Mesothelial cell of epicardium (in vitro differentiated cells): ENCODE results near the gene EPB42. TPM values are rescaled to one million over a fixed set of nuclear protein-coding genes. Genes with fewer than 3 reads are reported as not detected.
"Not testable (repeated sequence)": the region's sequence is repeated elsewhere in the genome, so short reads cannot be mapped to it uniquely, and the experiment has no call there.

ENCODE experiments used
- DNase-seq, 2 experiments: peaks; one replicate each; pipeline ENCODE4 v3.0.0; 2021; ENCODE audit warnings: low spot score in 2 of 2; ENCODE audit not compliant: unreplicated experiment in 2 of 2
- H3K27ac Mint-ChIP-seq: 2 replicates; pipeline ENCODE4 v1.8.0; 2021; ENCODE audit warnings: mixed read lengths
- H3K27me3 Mint-ChIP-seq: 2 replicates; pipeline ENCODE4 v1.8.0; 2021; ENCODE audit warnings: low read depth, mixed read lengths
- H3K36me3 Mint-ChIP-seq: 2 replicates; pipeline ENCODE4 v1.8.0; 2021; ENCODE audit warnings: mixed read lengths
- H3K4me1 Mint-ChIP-seq: 2 replicates; pipeline ENCODE4 v1.8.0; 2021; ENCODE audit warnings: mixed read lengths
- H3K4me3 Mint-ChIP-seq: 2 replicates; pipeline ENCODE4 v1.8.0; 2021; ENCODE audit warnings: mild to moderate bottlenecking, moderate library complexity, mixed read lengths
- H3K9me3 Mint-ChIP-seq: 2 replicates; pipeline ENCODE4 v1.8.0; 2021; ENCODE audit warnings: mixed read lengths
- total RNA-seq: library from RNA; stranded (reverse); gene quantifications from 3 replicates; pipeline ENCODE4 v1.2.1, GENCODE V29; 2021
- TF ChIP-seq, protein P1 (sequence below): fragments of 200-600 bp; sonication (generic); IDR thresholded peaks from one replicate; pipeline ENCODE4 v1.5.0; 2021; ENCODE audit warnings: antibody characterized with exemption; ENCODE audit not compliant: unreplicated experiment

Gene EPB42
- total RNA-seq, 1 donor from 2014 or later = 0.13 TPM

- Mint-ChIP-seq H3K4me1 (peaks cover 8% of the 10 kb centered on the region), H3K27me3 (no peaks in the 10 kb centered on the region), H3K36me3 (peaks cover 48% of the 10 kb centered on the region), H3K4me3 (no peak overlapping the region), H3K27ac (peak overlapping the region; percentile 9), H3K9me3 (peaks cover 17% of the 10 kb centered on the region)
- TF ChIP-seq, protein P1, sequence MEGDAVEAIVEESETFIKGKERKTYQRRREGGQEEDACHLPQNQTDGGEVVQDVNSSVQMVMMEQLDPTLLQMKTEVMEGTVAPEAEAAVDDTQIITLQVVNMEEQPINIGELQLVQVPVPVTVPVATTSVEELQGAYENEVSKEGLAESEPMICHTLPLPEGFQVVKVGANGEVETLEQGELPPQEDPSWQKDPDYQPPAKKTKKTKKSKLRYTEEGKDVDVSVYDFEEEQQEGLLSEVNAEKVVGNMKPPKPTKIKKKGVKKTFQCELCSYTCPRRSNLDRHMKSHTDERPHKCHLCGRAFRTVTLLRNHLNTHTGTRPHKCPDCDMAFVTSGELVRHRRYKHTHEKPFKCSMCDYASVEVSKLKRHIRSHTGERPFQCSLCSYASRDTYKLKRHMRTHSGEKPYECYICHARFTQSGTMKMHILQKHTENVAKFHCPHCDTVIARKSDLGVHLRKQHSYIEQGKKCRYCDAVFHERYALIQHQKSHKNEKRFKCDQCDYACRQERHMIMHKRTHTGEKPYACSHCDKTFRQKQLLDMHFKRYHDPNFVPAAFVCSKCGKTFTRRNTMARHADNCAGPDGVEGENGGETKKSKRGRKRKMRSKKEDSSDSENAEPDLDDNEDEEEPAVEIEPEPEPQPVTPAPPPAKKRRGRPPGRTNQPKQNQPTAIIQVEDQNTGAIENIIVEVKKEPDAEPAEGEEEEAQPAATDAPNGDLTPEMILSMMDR = no peak
- DNase-seq = no peak
Observed at GRCh38 chr15:43168192-43169107, 52.4 kb downstream of the EPB42 start.

DNA sequence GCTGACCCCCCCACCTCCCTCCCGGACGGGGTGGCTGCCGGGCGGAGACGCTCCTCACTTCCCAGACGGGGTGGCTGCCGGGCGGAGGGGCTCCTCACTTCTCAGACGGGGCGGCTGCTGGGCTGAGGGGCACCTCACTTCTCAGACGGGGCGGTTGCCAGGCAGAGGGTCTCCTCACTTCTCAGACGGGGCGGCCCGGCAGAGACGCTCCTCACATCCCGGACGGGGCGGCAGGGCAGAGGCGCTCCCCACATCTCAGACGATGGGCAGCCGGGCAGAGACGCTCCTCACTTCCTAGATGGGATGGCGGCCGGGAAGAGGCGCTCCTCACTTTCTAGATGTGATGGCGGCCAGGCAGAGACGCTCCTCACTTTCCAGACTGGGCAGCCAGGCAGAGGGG is 53.6 kb downstream of the EPB42 start:
- H3K27ac Mint-ChIP-seq, H3K4me3 Mint-ChIP-seq, H3K4me1 Mint-ChIP-seq, H3K27me3 Mint-ChIP-seq, DNase-seq: not testable (repeated sequence)
- Mint-ChIP-seq H3K36me3 (peaks cover 42% of the 10 kb centered on the region), H3K9me3 (peaks cover 12% of the 10 kb centered on the region)

- no peak overlapping the region for H3K4me3 Mint-ChIP-seq
- no peak for DNase-seq
- H3K27ac Mint-ChIP-seq = no peak overlapping the region
- peaks cover 39% of the 10 kb centered on the region for H3K36me3 Mint-ChIP-seq
- TF ChIP-seq, protein P1 = no peak
- peaks cover 12% of the 10 kb centered on the region for H3K9me3 Mint-ChIP-seq
- H3K4me1 Mint-ChIP-seq = peaks cover 8% of the 10 kb centered on the region
- H3K27me3 Mint-ChIP-seq = no peaks in the 10 kb centered on the region
Observed at GRCh38 chr15:43165801-43166325, 55.0 kb downstream of the EPB42 start.

- DNase-seq = no peak
- H3K4me1 Mint-ChIP-seq = no peaks in the 10 kb centered on the region
- no peaks in the 10 kb centered on the region for H3K27me3 Mint-ChIP-seq
- H3K27ac Mint-ChIP-seq = no peak overlapping the region
- peaks cover 31% of the 10 kb centered on the region for H3K36me3 Mint-ChIP-seq
- TF ChIP-seq, protein P1 = no peak
- peaks cover 7% of the 10 kb centered on the region for H3K9me3 Mint-ChIP-seq
- H3K4me3 Mint-ChIP-seq = no peak overlapping the region
Observed at GRCh38 chr15:43153269-43153668, 67.5 kb downstream of the EPB42 start.

DNA sequence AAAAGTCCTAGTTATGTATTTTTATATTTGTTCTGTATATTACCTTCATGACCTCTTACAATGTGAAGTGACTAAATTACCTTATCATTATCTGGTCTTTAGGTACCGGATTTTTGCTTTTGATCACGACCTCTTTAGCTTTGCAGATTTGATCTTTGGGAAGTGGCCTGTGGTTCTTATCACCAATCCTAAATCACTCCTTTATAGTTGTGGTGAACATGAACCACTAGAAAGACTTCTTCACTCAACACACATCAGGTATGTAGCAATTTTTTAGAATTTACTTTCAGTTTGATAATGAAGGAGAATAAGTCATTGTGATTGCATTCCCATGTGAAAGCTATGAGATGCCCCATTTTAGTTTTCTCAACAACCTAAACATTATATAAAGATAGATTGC is 69.1 kb downstream of the EPB42 start:
- no peaks in the 10 kb centered on the region for H3K4me1 Mint-ChIP-seq
- no peak for DNase-seq
- H3K27me3 Mint-ChIP-seq = no peaks in the 10 kb centered on the region
- peaks cover 21% of the 10 kb centered on the region for H3K36me3 Mint-ChIP-seq
- H3K4me3 Mint-ChIP-seq = no peak overlapping the region
- no peaks in the 10 kb centered on the region for H3K9me3 Mint-ChIP-seq
- TF ChIP-seq, protein P1 = no peak
- H3K27ac Mint-ChIP-seq = no peak overlapping the region

DNA sequence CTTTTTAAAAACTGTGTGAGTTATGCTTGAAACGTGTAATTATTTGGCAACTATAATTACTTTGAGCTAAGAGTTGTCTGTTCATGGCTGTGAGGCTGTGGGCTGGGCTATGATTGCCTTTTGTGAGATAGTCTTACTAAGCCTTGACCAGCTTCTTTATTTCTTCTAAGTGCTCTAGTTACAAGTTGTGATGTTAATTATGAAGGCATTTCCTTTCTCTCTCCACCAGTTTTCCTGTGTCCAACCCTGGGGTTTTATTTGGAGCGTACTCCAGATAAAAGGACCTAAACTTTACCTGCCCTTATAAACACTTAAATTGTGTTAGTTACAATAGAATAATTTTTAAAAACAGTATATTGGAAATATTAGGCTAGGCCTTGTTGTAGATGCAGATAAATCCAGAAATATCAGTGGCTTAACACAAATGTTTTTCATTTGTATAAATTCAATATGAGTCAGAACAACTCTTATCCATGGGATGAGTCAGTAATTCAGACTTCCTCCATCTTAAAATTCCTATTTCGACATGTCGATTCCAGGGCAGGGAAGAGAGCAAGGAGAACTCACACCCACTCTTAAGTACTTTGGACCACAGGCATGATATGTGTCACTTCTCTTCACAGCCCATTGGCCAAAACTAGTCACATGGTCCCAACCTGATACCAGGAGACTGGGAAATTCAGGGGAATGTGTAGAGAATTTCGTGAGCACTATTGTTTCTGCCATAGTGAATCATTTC is 70.5 kb downstream of the EPB42 start:
- DNase-seq = no peak
- Mint-ChIP-seq H3K27ac (no peak overlapping the region), H3K27me3 (no peaks in the 10 kb centered on the region), H3K4me3 (no peak overlapping the region), H3K9me3 (no peaks in the 10 kb centered on the region), H3K4me1 (no peaks in the 10 kb centered on the region), H3K36me3 (peaks cover 18% of the 10 kb centered on the region)
- TF ChIP-seq, protein P1 = no peak
